Activated CD8-positive, alpha-beta T cell treated with anti-CD3 and anti-CD28 coated beads for 36 hours (primary cell): ENCODE results near the gene MCM3AP. TPM values are rescaled to one million over a fixed set of nuclear protein-coding genes. Genes with fewer than 3 reads are reported as not detected.
A peak's percentile ranks its signal among the peaks of the same experiment; 100 is the strongest.
"Not testable (repeated sequence)": the region's sequence is repeated elsewhere in the genome, so short reads cannot be mapped to it uniquely, and the experiment has no call there.

ENCODE experiments used
- ATAC-seq: fragments of 200-7000 bp; cut with Tn5 transposase; one replicate; pipeline ENCODE4 v1.10.0; 2021; ENCODE audit warnings: mild to moderate bottlenecking, moderate library complexity
- CTCF ChIA-PET: fragments of 350-600 bp; sonication (Branson Sonifier 250); formaldehyde crosslinking; loops from one replicate; lab custom pipeline; 2021; ENCODE audit warnings: antibody characterized with exemption; lab: Charles Lee
- POLR2A ChIA-PET: fragments of 350-600 bp; sonication (Branson Sonifier 250); formaldehyde crosslinking; loops from one replicate; lab custom pipeline; 2021; ENCODE audit warnings: antibody characterized with exemption; lab: Charles Lee
- DNase-seq: peaks from one replicate; pipeline ENCODE4 v3.0.0-alpha.2; 2020
- H3K27ac Mint-ChIP-seq: one replicate; pipeline ENCODE4 v1.8.0; 2021; ENCODE audit warnings: mild to moderate bottlenecking, mixed read lengths
- H3K27me3 Mint-ChIP-seq: one replicate; pipeline ENCODE4 v1.8.0; 2021; ENCODE audit warnings: mixed read lengths
- H3K36me3 Mint-ChIP-seq: one replicate; pipeline ENCODE4 v1.8.0; 2021; ENCODE audit warnings: low read depth, mixed read lengths
- H3K4me1 Mint-ChIP-seq: one replicate; pipeline ENCODE4 v1.8.0; 2021; ENCODE audit warnings: low read depth, mixed read lengths
- H3K4me3 Mint-ChIP-seq: one replicate; pipeline ENCODE4 v1.8.0; 2021; ENCODE audit warnings: mild to moderate bottlenecking, moderate library complexity, mixed read lengths
- H3K9me3 Mint-ChIP-seq: one replicate; pipeline ENCODE4 v1.8.0; 2021; ENCODE audit warnings: mixed read lengths
- intact Hi-C: fragments of 100-400 bp; cut with micrococcal nuclease; formaldehyde crosslinking; loops from one replicate; pipeline ENCODE4 v1.10.0; 2022
- total RNA-seq, 2 experiments: library from RNA; stranded (reverse); gene quantifications; one replicate each; pipeline ENCODE4 v1.2.3, GENCODE V29; 2021
- TF ChIP-seq, protein P1 (sequence below): fragments of 200-600 bp; IDR thresholded peaks from one replicate; pipeline ENCODE4 v1.8.0; 2022; ENCODE audit warnings: antibody characterized with exemption, mild to moderate bottlenecking

Gene MCM3AP
- total RNA-seq, 2 experiments from 2014 or later = 108 to 112 TPM

GRCh38 chr21:46205166-46205565, 80.2 kb downstream of the MCM3AP start:
- no peak for DNase-seq
- TF ChIP-seq, protein P1, sequence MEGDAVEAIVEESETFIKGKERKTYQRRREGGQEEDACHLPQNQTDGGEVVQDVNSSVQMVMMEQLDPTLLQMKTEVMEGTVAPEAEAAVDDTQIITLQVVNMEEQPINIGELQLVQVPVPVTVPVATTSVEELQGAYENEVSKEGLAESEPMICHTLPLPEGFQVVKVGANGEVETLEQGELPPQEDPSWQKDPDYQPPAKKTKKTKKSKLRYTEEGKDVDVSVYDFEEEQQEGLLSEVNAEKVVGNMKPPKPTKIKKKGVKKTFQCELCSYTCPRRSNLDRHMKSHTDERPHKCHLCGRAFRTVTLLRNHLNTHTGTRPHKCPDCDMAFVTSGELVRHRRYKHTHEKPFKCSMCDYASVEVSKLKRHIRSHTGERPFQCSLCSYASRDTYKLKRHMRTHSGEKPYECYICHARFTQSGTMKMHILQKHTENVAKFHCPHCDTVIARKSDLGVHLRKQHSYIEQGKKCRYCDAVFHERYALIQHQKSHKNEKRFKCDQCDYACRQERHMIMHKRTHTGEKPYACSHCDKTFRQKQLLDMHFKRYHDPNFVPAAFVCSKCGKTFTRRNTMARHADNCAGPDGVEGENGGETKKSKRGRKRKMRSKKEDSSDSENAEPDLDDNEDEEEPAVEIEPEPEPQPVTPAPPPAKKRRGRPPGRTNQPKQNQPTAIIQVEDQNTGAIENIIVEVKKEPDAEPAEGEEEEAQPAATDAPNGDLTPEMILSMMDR = no peak
- no peak for ATAC-seq
- H3K4me1 Mint-ChIP-seq = no peaks in the 10 kb centered on the region
- intact Hi-C loops = no loop called here
- no peaks in the 10 kb centered on the region for H3K27me3 Mint-ChIP-seq
- CTCF ChIA-PET = no interaction called here
- peaks cover under 1% of the 10 kb centered on the region for H3K36me3 Mint-ChIP-seq
- no peak overlapping the region for H3K4me3 Mint-ChIP-seq
- POLR2A ChIA-PET = no interaction called here
- H3K9me3 Mint-ChIP-seq = no peaks in the 10 kb centered on the region
- H3K27ac Mint-ChIP-seq = no peak overlapping the region

GRCh38 chr21:46203203-46203600, 82.2 kb downstream of the MCM3AP start:
- H3K27ac Mint-ChIP-seq = peak overlapping the region; percentile 18
- H3K9me3 Mint-ChIP-seq = no peaks in the 10 kb centered on the region
- H3K36me3 Mint-ChIP-seq = peaks cover 15% of the 10 kb centered on the region
- ChIA-PET POLR2A (interaction anchor here (0.7 kb wide), 1 partner anchor 12 kb away, joined by 3 read pairs; no protein-coding TSS in a partner anchor), CTCF (no interaction called here)
- DNase-seq (no peak), ATAC-seq (no peak)
- no peaks in the 10 kb centered on the region for H3K4me1 Mint-ChIP-seq
- TF ChIP-seq, protein P1 = no peak
- intact Hi-C loops = no loop called here
- H3K27me3 Mint-ChIP-seq = no peaks in the 10 kb centered on the region
- H3K4me3 Mint-ChIP-seq = no peak overlapping the region

DNA sequence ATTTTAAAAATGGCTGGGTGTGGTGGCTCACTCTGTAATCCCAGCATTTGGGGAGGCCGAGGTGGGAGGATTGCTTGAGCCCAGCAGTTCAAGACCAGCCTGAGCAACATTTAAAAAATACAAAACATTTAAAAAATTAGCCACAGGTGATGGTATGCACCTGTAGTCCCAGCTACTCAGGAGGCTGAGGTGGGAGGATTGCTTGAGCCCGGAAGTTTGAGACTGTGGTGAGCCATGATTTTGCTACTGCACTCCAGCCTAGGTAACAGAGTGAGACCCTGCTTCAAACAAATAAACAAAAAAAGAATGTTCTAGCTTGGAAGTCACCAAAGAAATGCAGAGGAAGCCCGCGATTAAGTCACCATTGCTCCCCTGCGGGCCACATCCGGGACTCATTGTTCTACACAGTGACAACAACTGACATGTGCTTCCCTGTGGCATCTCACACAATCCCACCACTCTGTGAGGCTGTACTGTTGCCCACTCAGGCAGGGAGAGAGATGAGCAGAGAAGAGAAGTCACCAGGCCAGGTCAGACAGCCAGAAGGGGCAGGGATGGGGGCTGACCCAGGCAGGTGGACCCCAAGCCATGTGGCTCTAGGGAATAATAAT, 82.7 kb downstream of the MCM3AP start:
- H3K4me3 Mint-ChIP-seq = no peak overlapping the region
- peak overlapping the region; percentile 18 for H3K27ac Mint-ChIP-seq
- TF ChIP-seq, protein P1 = no peak
- DNase-seq (no peak), ATAC-seq (no peak)
- intact Hi-C loops = no loop called here
- H3K4me1 Mint-ChIP-seq = no peaks in the 10 kb centered on the region
- no peaks in the 10 kb centered on the region for H3K27me3 Mint-ChIP-seq
- CTCF ChIA-PET = no interaction called here
- peaks cover 15% of the 10 kb centered on the region for H3K36me3 Mint-ChIP-seq
- POLR2A ChIA-PET = interaction anchor here (0.7 kb wide), 1 partner anchor 13 kb away, joined by 3 read pairs; no protein-coding TSS in a partner anchor
- no peaks in the 10 kb centered on the region for H3K9me3 Mint-ChIP-seq

DNA sequence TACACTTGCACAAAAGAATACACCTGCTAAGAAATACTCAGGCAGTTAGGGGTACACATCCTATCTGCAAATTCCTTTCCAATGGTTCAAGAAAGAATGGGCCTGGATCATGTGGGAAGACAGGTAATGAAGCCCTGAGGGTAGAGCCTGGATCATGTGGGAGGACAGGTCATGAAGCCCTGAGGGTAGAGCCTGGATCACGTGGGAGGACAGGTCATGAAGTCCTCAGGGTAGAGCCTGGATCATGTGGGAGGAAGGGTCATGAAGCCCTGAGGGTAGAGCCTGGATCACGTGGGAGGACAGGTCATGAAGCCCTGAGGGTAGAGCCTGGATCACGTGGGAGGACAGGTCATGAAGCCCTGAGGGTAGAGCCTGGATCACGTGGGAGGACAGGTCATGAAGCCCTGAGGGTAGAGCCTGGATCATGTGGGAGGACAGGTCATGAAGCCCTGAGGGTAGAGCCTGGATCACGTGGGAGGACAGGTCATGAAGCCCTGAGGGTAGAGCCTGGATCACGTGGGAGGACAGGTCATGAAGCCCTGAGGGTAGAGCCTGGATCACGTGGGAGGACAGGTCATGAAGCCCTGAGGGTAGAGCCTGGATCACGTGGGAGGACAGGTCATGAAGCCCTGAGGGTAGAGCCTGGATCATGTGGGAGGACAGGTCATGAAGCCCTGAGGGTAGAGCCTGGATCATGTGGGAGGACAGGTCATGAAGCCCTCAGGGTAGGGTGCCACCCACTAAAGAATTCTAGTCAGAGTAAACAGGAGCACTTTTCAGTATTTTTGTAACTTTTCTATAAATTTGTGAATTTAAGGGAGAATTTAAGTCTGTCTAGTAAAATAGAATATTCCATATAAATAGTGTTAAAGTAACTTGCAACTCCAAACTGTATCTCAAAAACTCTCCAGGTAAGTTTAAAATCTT, 84.3 kb downstream of the MCM3AP start:
- ATAC-seq, H3K9me3 Mint-ChIP-seq, DNase-seq, H3K4me3 Mint-ChIP-seq, POLR2A ChIA-PET, H3K27ac Mint-ChIP-seq, H3K27me3 Mint-ChIP-seq, H3K4me1 Mint-ChIP-seq, intact Hi-C loops: not testable (repeated sequence)
- CTCF ChIA-PET = interaction anchor here (0.9 kb wide), 1 partner anchor 57 kb away, joined by 3 read pairs; no protein-coding TSS in a partner anchor
- H3K36me3 Mint-ChIP-seq = peaks cover 15% of the 10 kb centered on the region

DNA sequence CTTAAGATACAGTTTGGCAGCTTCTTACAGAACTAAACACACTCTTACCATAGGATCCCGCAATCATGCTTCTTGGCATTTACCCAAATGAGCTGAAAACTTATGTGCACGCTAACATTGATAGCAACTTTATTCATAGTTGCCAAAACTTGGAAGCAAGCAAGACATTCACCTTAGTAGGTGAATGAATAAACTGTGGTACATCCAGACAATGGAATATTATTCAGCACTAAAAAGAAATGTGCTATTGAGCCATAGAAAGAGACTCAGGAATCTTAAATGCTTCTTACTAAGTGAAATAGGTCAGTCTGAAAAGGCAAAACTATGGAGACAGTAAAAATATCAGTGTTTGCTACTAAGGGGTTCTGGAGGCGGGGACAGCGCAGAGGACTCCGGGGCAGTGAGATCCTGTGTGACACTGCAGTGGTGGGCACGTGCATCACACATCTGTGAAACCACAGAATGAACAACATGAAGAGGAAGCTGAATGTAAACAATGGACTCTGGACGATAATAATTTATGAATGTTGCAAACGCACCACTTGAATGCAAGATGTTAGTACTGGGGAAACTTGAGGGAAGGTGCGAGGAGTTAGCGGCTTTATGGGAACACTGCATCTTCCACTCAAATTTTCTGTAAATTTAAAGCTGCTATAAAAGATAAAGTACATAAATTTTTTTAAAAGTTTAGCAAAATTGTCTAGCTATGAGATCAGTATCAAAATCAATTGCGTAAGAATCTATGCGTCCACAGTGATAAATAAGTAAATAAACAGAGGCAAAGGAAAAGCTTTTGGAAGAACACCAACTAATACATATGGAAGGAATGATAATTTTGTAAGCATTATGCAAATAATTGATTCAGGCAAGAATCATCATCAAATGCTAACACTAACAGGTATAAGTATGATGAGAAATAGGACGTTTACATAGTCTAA, 85.7 kb downstream of the MCM3AP start:
- H3K4me3 Mint-ChIP-seq = no peak overlapping the region
- no peaks in the 10 kb centered on the region for H3K27me3 Mint-ChIP-seq

More for the DNA sequence above, 85.7 kb downstream of the MCM3AP start:
- no peak for DNase-seq
- H3K36me3 Mint-ChIP-seq = peaks cover 15% of the 10 kb centered on the region
- no peak overlapping the region for H3K27ac Mint-ChIP-seq
- intact Hi-C loops = no loop called here
- ChIA-PET CTCF (interaction anchor here (0.9 to 2.3 kb wide), 3 partner anchors 9 to 56 kb away, joined by 3 to 7 read pairs (median 3); no protein-coding TSS in a partner anchor), POLR2A (no interaction called here)
- TF ChIP-seq, protein P1 = no peak
- H3K4me1 Mint-ChIP-seq = no peaks in the 10 kb centered on the region
- no peak for ATAC-seq
- no peaks in the 10 kb centered on the region for H3K9me3 Mint-ChIP-seq
